CD4-positive, CD25-positive, alpha-beta regulatory T cell (primary cell): ENCODE measurements around the gene FBP1. TPM values are rescaled to one million over a fixed set of nuclear protein-coding genes. Genes with fewer than 3 reads are reported as not detected.

Experiments
- ATAC-seq, 2 donors: fragments of 150-1000 bp; cut with Tn5 transposase; one replicate each; pipeline ENCODE4 v1.10.0; 2021; ENCODE audit warnings: low read depth in 2 of 2, moderate number of reproducible peaks in 2 of 2, moderate library complexity in 1 of 2
- DNase-seq, 3 donors: peaks; one replicate each; pipeline versions ENCODE4 v3.0.0 to v3.0.0-alpha.2; 2012 to 2022; ENCODE audit warnings: mixed read lengths in 1 of 3
- H3K27ac ChIP-seq: one replicate; pipeline ENCODE4 v1.7.0; 2013; ENCODE audit warnings: mild to moderate bottlenecking, low read length; ENCODE audit not compliant: insufficient read depth, poor library complexity, severe bottlenecking
- H3K27me3 ChIP-seq: one replicate; pipeline ENCODE4 v1.7.0; 2013; ENCODE audit warnings: low read length; ENCODE audit not compliant: control insufficient read depth, insufficient read depth
- H3K36me3 ChIP-seq: one replicate; pipeline ENCODE4 v1.7.0; 2013; ENCODE audit warnings: mild to moderate bottlenecking, low read length, moderate library complexity; ENCODE audit not compliant: control insufficient read depth, insufficient read depth
- H3K4me1 ChIP-seq: 2 replicates; pipeline ENCODE4 v1.7.0; 2013; ENCODE audit warnings: mild to moderate bottlenecking, low read length; ENCODE audit not compliant: insufficient read depth, control insufficient read depth, poor library complexity, severe bottlenecking
- H3K4me3 ChIP-seq: one replicate; pipeline ENCODE4 v1.7.0; 2013; ENCODE audit warnings: low read depth, mild to moderate bottlenecking, low read length, moderate library complexity
- H3K9me3 ChIP-seq, 2 experiments: 1 replicate in 1 of 2; 2 replicates in 1 of 2; pipeline ENCODE4 v1.7.0; 2013; ENCODE audit warnings: low read length in 2 of 2, mild to moderate bottlenecking in 1 of 2, moderate library complexity in 1 of 2; ENCODE audit not compliant: control insufficient read depth in 2 of 2
- H3K27ac Mint-ChIP-seq, 3 donors: one replicate each; pipeline ENCODE4 v1.8.0; 2020 to 2022; ENCODE audit warnings: mild to moderate bottlenecking in 3 of 3, mixed read lengths in 3 of 3, moderate library complexity in 2 of 3
- H3K27me3 Mint-ChIP-seq: one replicate; pipeline ENCODE4 v1.8.0; 2022; ENCODE audit warnings: mild to moderate bottlenecking, mixed read lengths
- H3K36me3 Mint-ChIP-seq: one replicate; pipeline ENCODE4 v1.8.0; 2020; ENCODE audit warnings: mixed read lengths
- H3K4me1 Mint-ChIP-seq, 4 donors: one replicate each; pipeline ENCODE4 v1.8.0; 2020 to 2022; ENCODE audit warnings: mixed read lengths in 4 of 4, mild to moderate bottlenecking in 1 of 4
- H3K4me3 Mint-ChIP-seq, 4 donors: one replicate each; pipeline ENCODE4 v1.8.0; 2020 to 2022; ENCODE audit warnings: mild to moderate bottlenecking in 4 of 4, mixed read lengths in 4 of 4, moderate library complexity in 3 of 4
- H3K9me3 Mint-ChIP-seq, 7 donors: one replicate each; pipeline ENCODE4 v1.8.0; 2020 to 2022; ENCODE audit warnings: mixed read lengths in 7 of 7, mild to moderate bottlenecking in 3 of 7, moderate library complexity in 2 of 7
- polyA plus RNA-seq, 4 donors: library from polyadenylated mRNA; unstranded; fragments of 300-500 nt; fragmentation: Illumina TruSeq; gene quantifications; one replicate each; pipeline ENCODE4 v1.2.3, GENCODE V29; 2021
- total RNA-seq: library from RNA; stranded (reverse); gene quantifications from one replicate; pipeline ENCODE4 v1.2.3, GENCODE V29; 2022

FBP1 gene
- total and polyA plus RNA-seq, 5 donors from 2014 or later: 0.42 to 9.2 (median 4.8) TPM

DNA sequence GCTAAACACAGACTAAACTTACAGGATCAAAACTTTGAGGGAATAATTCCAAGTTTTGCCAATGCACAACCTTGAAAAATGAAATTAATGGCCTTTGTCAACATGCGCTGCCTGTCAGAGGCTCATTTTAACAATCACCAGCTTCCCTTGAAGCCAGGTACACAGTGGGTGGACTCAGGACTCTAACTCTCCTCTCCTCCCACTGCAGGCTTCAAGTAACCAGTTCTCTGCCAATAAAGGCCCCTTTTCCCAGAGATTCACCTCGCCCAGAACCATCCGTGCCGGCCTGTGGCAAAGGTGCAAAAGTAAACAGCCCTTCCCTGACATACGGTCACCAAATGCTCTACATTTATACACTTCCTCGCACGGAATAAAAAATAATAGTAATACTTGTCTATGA lies 27.2 kb downstream of the FBP1 start:
- Mint-ChIP-seq H3K4me1 (peaks cover 0 to 7% (median 5%) of the 10 kb centered on the region in 4 donors), H3K27ac (peak overlapping the region in 1 of 3 donors; percentile 8), H3K36me3 (peaks cover 6% of the 10 kb centered on the region), H3K9me3 (no peaks in the 10 kb centered on the region), H3K27me3 (peaks cover 22% of the 10 kb centered on the region), H3K4me3 (no peak overlapping the region)
- no peak overlapping the region for H3K4me3 ChIP-seq
- H3K27me3 ChIP-seq: no peaks in the 10 kb centered on the region
- no peaks in the 10 kb centered on the region for H3K9me3 ChIP-seq
- DNase-seq (no peak), ATAC-seq (no peak)
- H3K4me1 ChIP-seq: peaks cover 6% of the 10 kb centered on the region
- no peak overlapping the region for H3K27ac ChIP-seq
- no peaks in the 10 kb centered on the region for H3K36me3 ChIP-seq

DNA sequence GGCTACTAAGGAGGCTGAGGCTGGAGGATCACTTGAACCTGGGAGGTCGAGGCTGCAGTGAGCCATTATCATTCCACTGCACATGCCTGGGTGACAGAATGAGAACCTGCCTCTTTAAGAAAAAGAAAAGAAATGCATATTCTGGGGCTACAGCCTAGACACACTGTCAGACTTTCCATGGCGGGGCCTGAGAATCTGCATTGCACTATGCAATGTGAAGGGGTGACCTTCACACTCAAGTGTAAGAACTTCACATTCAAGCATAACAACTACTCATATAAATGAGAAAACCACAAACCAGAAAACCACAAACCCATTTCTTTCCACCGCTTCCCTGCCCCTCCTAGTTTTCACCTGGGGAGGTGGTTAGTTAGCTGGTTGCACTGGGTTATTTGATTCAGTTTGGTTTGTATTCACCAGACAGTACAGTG lies 27.7 kb downstream of the FBP1 start:
- peaks cover 6% of the 10 kb centered on the region for H3K4me1 ChIP-seq

DNA sequence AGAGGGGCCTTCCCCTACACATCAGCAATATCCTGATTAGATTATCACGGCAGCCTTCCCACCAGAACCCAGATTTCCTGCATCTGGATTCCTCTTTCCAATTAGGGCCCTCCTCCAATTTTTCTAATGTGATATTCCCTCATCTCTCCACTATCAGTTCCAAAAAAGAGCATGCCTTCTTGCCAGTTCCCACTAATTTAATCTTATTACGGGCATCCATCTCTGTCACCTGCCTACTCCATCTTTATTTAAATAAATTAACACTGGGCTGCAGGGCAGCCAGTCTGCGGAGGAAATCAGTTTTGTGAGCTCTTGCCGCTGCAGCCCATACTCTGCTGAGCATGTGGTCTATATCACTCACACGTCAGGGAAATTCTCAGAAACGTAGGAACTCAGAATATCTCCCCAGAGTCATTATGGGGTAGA lies 29.1 kb downstream of the FBP1 start:
- no peak overlapping the region for H3K4me3 ChIP-seq
- Mint-ChIP-seq H3K27ac (peak overlapping the region in 1 of 3 donors; percentile 85), H3K36me3 (peaks cover 8% of the 10 kb centered on the region), H3K27me3 (peaks cover 22% of the 10 kb centered on the region), H3K9me3 (no peaks in the 10 kb centered on the region), H3K4me3 (no peak overlapping the region), H3K4me1 (peaks cover 0 to 7% (median 5%) of the 10 kb centered on the region in 4 donors)
- H3K9me3 ChIP-seq: no peaks in the 10 kb centered on the region
- H3K27ac ChIP-seq: no peak overlapping the region
- ATAC-seq: no peak
- peaks cover 6% of the 10 kb centered on the region for H3K4me1 ChIP-seq
- H3K27me3 ChIP-seq: no peaks in the 10 kb centered on the region
- no peak for DNase-seq
- H3K36me3 ChIP-seq: no peaks in the 10 kb centered on the region

More for the DNA sequence above, 27.7 kb downstream of the FBP1 start:
- Mint-ChIP-seq H3K4me1 (peaks cover 0 to 7% (median 5%) of the 10 kb centered on the region in 4 donors), H3K27ac (peak overlapping the region in 1 of 3 donors; percentile 8), H3K27me3 (peaks cover 22% of the 10 kb centered on the region), H3K36me3 (peaks cover 8% of the 10 kb centered on the region), H3K4me3 (no peak overlapping the region), H3K9me3 (no peaks in the 10 kb centered on the region)
- Histone ChIP-seq H3K4me3 (no peak overlapping the region), H3K9me3 (no peaks in the 10 kb centered on the region), H3K27me3 (no peaks in the 10 kb centered on the region), H3K36me3 (no peaks in the 10 kb centered on the region), H3K27ac (no peak overlapping the region)
- no peak for ATAC-seq
- peak in 1 of 3 donors; percentile 9 for DNase-seq

DNA sequence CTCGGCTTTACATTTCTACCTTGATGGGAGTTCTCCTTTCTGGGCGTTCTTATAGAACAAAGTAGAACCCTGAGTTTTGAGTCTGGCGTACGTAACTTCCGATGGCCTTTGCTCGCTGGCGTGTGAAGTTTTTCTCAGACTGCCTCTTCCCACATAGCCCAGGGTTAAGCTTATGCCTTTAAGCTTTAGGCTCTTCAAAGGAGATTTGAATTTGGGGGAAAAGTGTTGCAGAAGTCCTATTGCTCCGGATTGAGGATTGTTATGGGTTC lies 32.0 kb downstream of the FBP1 start:
- H3K4me1 Mint-ChIP-seq: peaks cover 0 to 10% (median 8%) of the 10 kb centered on the region in 4 donors
- no peak overlapping the region for H3K27ac Mint-ChIP-seq
- peaks cover 21% of the 10 kb centered on the region for H3K27me3 Mint-ChIP-seq
- Histone ChIP-seq H3K4me3 (no peak overlapping the region), H3K27ac (no peak overlapping the region), H3K36me3 (no peaks in the 10 kb centered on the region), H3K4me1 (peaks cover 10% of the 10 kb centered on the region), H3K27me3 (no peaks in the 10 kb centered on the region), H3K9me3 (no peaks in the 10 kb centered on the region)
- no peaks in the 10 kb centered on the region for H3K9me3 Mint-ChIP-seq
- H3K4me3 Mint-ChIP-seq: no peak overlapping the region
- peaks cover 8% of the 10 kb centered on the region for H3K36me3 Mint-ChIP-seq
- ATAC-seq (no peak), DNase-seq (no peak)

DNA sequence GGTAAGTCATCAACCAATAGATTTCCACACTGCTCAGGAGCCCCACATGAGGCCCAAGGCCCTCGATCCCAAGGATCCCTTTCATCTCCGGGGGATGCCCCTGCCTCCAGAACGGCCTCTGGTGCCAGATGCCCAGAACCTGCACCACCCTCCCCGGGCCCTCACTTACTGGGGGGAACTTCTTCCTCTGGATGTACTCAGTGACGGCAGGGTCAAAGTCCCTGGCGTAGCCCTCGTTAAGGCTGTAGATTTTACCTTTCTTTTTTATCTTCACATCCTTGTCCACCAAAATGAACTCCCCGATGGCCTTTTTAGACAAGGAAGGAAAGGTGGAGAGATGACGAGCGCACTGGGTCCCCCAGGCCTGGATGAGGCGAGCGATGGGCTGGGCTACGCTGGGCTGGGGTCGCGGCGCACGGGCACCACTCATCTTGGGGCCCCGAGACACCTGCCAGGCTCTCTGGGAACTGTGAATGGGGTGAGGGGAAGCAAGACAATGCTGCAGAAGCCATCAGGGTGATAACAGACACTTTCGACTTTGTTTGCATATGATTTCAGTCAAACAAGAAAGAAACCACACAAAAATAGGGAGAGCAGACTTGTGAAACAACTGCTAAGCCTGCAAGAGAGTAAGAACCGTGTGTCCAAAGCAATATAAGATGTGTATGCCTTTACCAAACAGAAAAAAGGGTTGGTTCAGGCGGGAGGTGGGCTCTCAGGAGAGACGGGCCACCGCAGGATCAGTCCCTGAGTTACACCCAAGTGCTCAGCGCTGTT lies 32.5 kb downstream of the FBP1 start:
- no peaks in the 10 kb centered on the region for H3K36me3 ChIP-seq
- peaks cover 0 to 9% (median 3%) of the 10 kb centered on the region in 4 donors for H3K4me1 Mint-ChIP-seq
- peaks cover 8% of the 10 kb centered on the region for H3K36me3 Mint-ChIP-seq
- peaks cover 6% of the 10 kb centered on the region for H3K4me1 ChIP-seq
- ATAC-seq (no peak), DNase-seq (no peak)
- no peak overlapping the region for H3K27ac ChIP-seq
- no peak overlapping the region for H3K4me3 Mint-ChIP-seq
- no peaks in the 10 kb centered on the region for H3K9me3 Mint-ChIP-seq
- H3K4me3 ChIP-seq: no peak overlapping the region
- H3K27me3 Mint-ChIP-seq: peaks cover 15% of the 10 kb centered on the region
- H3K27ac Mint-ChIP-seq: no peak overlapping the region
- no peaks in the 10 kb centered on the region for H3K27me3 ChIP-seq
- H3K9me3 ChIP-seq: no peaks in the 10 kb centered on the region

DNA sequence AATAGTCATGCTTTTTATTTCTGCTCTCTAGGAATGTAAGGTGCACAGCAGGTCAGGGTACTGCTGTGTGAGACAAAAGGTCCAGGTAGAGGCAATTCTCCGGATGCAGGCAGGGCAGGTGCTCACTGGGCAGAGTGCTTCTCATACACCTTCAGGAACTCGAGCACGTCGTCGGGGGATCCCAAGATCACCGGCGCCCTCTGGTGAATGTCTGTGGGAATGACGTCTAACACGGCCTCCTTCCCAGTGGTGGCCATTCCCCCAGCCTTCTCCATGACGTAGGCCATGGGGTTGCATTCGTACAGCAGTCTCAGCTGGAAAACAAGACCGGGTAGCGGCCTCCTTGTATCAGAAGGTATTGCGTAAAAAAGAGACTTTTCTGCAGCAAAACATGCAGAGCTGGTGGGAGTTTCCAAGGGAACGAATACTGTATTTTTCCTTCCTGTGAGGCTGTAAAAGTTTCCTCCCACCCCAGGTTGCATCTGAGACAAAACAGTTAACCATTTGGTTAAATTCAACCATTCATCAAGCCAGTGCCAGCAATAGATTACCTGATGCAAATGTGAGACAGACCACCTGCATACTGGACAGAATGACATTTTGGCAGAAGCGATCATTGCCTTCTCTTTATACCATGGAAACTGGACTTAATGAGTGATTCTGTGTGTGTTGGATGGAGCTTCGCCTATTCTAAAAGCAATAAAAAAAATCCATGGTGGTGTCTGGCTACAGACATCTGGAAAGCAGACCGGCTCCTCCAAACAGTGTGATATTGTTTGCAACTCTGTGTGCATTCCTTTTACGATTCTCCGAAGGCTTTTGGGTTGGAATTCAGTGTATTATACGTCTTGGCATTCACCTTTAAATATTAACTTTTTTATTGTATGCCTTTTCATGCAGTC lies 35.8 kb downstream of the FBP1 start:
- H3K36me3 Mint-ChIP-seq: peaks cover 8% of the 10 kb centered on the region
- ATAC-seq (peak in 1 of 2 donors; percentile 56), DNase-seq (peak; percentile 38 to 66 (median 39))
- Histone ChIP-seq H3K27ac (no peak overlapping the region), H3K4me3 (no peak overlapping the region), H3K27me3 (no peaks in the 10 kb centered on the region), H3K4me1 (peaks cover 4% of the 10 kb centered on the region), H3K36me3 (no peaks in the 10 kb centered on the region), H3K9me3 (no peaks in the 10 kb centered on the region)
- no peaks in the 10 kb centered on the region for H3K9me3 Mint-ChIP-seq
- H3K27ac Mint-ChIP-seq: no peak overlapping the region
- H3K27me3 Mint-ChIP-seq: no peaks in the 10 kb centered on the region
- peaks cover 0 to 6% (median under 1%) of the 10 kb centered on the region in 4 donors for H3K4me1 Mint-ChIP-seq
- H3K4me3 Mint-ChIP-seq: no peak overlapping the region

DNA sequence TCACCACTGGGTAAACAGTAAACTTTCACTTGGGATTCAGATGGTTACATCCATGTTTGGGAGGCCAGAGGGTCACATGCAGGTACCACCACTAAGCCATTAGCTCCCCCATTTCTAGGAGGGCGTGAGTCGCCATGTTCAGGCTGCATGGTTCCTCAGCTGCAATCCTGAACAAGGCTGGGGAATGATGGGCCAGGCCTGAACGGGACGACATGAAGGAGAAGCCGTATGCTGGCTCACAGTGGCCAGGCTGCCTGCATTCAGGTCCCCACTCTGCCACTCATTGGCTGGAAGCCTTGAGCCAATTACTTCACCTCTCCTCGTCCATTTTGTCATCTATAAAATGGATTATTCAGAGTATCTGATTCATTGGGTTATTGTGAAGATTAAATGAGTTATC lies 36.7 kb downstream of the FBP1 start:
- ATAC-seq: no peak
- DNase-seq: no peak
- no peaks in the 10 kb centered on the region for H3K9me3 Mint-ChIP-seq
- H3K4me1 Mint-ChIP-seq: peaks cover 0 to 6% (median under 1%) of the 10 kb centered on the region in 4 donors
- H3K4me1 ChIP-seq: peaks cover 4% of the 10 kb centered on the region
- H3K4me3 ChIP-seq: no peak overlapping the region
- H3K27me3 Mint-ChIP-seq: no peaks in the 10 kb centered on the region
- H3K4me3 Mint-ChIP-seq: no peak overlapping the region
- no peak overlapping the region for H3K27ac Mint-ChIP-seq
- no peaks in the 10 kb centered on the region for H3K9me3 ChIP-seq
- no peaks in the 10 kb centered on the region for H3K36me3 ChIP-seq
- no peak overlapping the region for H3K27ac ChIP-seq
- H3K27me3 ChIP-seq: no peaks in the 10 kb centered on the region
- H3K36me3 Mint-ChIP-seq: peaks cover 8% of the 10 kb centered on the region
